HG03159 (cell line): Measurements from ENCODE around the gene DTNA.
A peak's percentile ranks its signal among the peaks of the same experiment; 100 is the strongest.
"Not testable (repeated sequence)": the region's sequence is repeated elsewhere in the genome, so short reads cannot be mapped to it uniquely, and the experiment has no call there.

Source experiments
- ATAC-seq: cut with Tn5 transposase; IDR thresholded peaks from one replicate; pipeline ENCODE4 v1.9.1; 2021; ENCODE audit warnings: mild to moderate bottlenecking, moderate library complexity; ENCODE audit not compliant: unreplicated experiment

DTNA gene

GRCh38 chr18:34723143-34723542 is 13.0 kb downstream of the DTNA start:
- no peak for ATAC-seq

DNA sequence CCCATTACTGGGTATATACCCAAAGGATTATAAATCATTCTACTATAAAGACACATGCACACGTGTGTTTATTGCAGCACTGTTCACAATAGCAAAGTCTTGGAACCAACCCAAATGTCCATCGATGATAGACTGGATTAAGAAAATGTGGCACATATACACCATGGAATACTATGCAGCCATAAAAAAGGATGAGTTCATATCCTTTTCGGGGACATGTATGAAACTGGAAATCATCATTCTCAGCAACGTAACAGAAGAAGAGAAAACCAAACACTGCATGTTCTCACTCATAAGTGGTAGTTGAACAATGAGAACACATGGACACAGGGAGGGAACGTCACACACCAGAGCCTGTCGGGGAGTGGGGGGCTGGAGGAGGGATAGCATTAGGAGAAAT is 15.6 kb downstream of the DTNA start:
- not testable (repeated sequence) for ATAC-seq

DNA sequence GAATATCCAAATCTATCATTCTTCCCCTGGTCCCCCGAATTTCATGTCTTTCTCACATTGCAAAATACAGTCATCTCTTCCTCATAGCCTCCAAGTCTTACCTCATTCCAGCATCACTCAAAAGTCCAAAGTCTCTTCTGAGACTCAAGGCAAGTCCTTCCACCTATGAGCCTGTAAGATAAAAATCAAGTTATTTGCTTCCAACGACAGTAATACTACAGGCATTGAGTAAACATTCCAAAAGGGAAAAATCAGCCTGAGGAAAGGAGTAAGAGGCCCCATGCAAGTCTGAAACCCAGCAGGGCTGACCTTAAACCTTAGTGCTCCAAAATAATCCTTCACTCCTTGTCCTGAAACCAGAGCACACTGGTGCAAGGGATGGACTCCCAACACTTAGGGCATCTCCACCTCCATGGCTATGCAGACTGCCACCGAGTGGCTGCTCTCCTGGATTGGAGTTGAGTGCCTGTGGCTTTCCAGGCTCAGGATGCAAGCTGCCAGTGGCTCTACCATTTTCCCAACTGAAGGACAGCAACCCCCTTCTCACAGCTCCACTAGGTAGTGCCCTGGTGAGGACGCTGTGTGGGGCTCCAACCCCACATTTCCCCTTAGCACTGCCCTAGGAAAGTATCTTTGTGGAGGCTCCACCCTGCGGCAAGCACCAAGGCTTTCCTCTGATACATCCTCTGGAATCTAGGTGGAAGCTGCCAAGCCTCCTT is 16.3 kb downstream of the DTNA start:
- no peak for ATAC-seq

- peak; percentile 87 for ATAC-seq
Measured at GRCh38 chr18:34729264-34729663, 19.2 kb downstream of the DTNA start.

- peak; percentile 31 for ATAC-seq
Measured at GRCh38 chr18:34729740-34730355, 19.8 kb downstream of the DTNA start.

GRCh38 chr18:34730774-34731173 is 20.7 kb downstream of the DTNA start:
- ATAC-seq, result no peak

- ATAC-seq, result no peak
Measured at GRCh38 chr18:34734056-34734455, 24.0 kb downstream of the DTNA start.

GRCh38 chr18:34734526-34734925 is 24.4 kb downstream of the DTNA start:
- not testable (repeated sequence) for ATAC-seq

DNA sequence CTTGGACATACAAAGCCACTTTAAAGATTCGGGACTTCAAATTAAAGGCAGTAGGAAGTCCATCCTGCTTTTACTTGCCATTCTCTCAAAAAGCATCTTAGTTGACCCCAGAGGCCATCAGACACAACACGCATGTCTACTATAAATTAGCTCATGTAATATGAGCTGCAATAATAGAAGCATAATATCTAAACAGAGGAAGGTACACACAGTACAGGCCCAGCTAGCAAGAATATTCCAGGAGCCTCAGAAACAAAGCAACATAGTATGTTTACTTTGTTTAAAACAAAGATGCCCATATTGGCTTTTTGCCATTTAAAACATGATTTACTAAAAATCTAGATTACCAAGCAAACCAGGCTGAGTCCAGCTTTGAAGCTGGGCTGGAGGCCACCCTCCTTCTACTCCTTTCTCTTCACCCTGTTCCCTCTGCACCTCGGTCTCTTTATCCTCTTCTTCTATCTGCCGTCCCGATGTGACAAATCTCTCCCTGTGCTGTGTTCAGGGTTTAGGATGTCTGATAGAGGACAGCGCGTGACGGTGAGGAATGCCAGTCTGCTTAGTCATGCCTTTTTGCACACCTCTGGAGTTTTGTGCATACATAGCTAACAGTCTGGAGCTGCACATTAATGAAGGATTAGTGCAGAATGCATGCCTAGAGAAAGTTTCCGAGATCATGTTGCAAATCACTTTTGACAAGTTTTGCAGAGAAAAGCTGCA is 28.2 kb downstream of the DTNA start:
- no peak for ATAC-seq

GRCh38 chr18:34740101-34740500 is 30.0 kb downstream of the DTNA start:
- ATAC-seq, result no peak

- no peak for ATAC-seq
Measured at GRCh38 chr18:34740724-34741123, 30.6 kb downstream of the DTNA start.

GRCh38 chr18:34741401-34741800 is 31.3 kb downstream of the DTNA start:
- no peak for ATAC-seq

- ATAC-seq, result no peak
Measured at GRCh38 chr18:34742891-34743341, 32.8 kb downstream of the DTNA start.

DNA sequence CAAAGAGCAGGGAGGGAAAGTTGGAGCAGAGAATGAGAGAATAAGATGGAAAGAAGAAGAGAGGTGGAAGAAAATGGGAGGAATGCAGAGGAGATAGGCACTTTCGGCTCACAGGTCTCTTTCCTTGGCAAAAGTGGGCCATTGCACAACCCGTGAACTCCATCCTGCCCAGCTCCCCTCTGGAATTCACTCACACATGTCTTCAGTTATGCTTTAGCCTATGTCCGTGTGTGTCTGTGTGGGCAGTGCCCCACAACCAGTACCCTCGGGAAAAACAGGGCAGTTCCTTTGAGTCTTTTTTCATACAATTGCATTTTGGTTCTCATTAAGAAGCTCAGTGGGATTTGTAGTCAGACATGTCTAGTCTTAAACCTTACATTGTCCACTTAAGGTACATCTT is 34.5 kb downstream of the DTNA start:
- no peak for ATAC-seq

DNA sequence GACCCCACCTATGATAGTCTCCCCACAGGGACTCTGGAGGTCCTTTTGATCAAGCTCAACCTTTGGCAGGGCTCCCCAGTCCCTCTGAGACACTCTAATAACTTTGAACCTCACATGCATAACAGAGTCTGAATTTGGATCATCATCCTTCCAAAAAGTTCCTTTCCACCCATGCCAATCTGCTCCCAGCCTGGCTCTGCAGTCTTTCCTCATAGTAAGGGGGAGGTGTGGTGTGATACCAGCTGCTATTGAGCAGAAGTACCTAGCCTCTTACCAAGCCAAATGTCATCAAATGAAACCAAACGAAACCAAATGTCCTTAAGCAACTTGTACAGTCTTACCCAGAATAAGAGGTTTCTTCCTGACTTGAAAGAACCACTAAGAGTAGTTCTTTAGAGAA is 36.5 kb downstream of the DTNA start:
- no peak for ATAC-seq

DNA sequence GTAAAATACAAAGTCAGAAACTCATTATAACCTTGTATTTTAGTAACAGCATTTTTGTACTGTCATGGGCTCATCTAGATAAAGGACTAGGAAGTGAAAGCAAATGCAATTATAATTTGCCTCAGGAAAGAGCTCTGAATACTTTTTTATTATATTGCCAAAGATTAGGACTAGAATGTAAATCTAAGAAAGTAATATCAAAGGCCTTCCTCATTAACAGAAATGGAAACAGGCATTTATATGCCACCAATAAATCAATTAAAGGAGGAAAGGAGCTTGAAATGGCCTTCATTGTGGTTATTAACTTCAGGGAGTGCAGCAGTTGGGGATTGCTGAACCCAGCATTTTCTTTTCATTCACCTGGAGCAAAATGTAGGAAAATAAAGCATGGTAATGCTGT is 39.6 kb downstream of the DTNA start:
- no peak for ATAC-seq

DNA sequence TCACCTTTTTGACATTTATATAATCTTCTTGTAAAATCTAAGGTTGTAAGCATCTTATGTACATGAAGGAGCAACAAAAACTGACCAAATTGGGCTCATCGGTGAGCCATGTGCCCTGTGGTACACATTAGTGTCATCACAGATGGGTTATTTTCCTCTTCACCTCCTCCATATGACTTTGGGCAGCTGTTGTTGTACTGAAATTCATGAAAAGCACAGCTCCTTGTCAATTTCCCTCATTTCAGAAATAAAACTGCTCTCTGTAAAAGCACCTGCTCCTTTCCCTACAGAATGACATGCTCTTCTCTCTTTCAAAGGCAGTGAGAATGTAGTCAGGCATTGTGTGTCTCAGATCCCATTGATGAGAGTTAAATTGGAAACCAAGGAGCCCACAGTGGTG is 42.0 kb downstream of the DTNA start:
- no peak for ATAC-seq

DNA sequence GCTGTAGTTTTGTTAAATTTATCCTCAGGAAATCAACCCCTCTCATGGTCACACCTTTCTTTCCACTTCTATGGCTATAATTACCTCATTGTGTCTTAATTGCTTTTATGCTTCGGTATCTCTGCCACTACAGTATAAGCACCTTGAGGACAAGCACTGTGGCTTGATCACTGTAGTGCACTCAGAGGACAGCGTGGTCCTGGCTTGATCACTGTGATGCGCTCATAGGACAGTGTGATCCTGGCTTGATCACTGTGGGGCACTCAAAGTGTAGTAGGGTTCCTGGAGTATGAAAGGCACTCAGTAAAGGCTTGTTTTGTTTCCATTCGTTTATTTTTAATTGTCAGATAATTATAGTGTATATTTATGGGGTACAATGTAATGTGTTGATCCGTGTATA is 44.2 kb downstream of the DTNA start:
- ATAC-seq, result no peak

- no peak for ATAC-seq
Measured at GRCh38 chr18:34757666-34758065, 47.6 kb downstream of the DTNA start.

DNA sequence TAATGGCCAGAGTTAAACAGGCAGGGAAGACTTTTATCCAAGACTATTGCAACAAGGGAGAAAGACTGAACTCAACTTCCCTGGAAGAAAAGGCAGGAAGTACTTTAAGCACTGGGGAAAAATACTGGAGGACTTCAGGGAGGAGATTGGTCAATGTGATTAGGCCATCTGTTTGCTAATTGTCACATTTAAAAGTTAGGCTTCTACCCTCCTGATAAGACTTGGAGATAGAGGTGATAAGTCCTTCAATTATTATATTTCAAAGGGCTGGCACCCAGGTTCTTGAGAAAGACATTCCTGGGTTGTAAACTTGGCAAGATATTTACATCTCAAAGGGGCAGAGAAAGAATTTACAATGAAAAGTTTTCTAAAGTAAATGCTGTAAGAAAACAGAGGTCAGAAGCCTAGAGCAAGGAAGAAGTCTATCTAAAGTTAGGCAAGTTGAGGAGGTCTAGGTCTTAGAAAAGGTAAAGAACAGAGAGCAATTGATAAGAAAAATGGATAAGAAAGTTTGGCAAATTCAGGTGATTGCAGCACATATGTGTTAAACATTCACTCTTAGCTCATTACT is 48.4 kb downstream of the DTNA start:
- ATAC-seq, result no peak

DNA sequence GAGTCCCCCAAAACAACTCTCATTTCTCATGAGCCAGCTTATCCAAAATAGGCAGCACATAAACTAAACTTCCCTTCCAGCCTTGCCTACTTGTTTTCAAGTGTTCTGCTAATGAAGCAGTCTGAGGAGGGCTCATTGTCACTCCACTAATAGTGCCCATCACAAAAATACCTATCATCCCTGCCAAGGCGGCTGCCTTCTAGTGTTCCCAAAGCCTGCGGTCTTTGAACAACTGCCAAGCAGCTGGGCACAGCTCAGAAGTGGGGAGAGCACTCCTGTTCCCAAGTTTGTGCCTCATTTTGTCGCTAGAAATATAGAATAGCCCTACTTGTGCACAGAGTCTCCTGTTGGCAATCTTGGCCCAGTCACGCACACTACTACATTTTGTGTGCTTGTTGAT is 50.3 kb downstream of the DTNA start:
- no peak for ATAC-seq

GRCh38 chr18:34764451-34764850 is 54.4 kb downstream of the DTNA start:
- no peak for ATAC-seq
